Measurements from ENCODE around the gene TTLL12.

The TTLL12 gene

GRCh38 chr22:43118024-43118849, 68.7 kb downstream of the TTLL12 start:
- DNase-seq, result no peak

GRCh38 chr22:43116932-43117331, 70.0 kb downstream of the TTLL12 start:
- DNase-seq, result no peak

All from amniotic stem cell (primary cell).